Aorta (tissue), 5 donors: ENCODE results near the gene ELL. TPM values are rescaled to one million over a fixed set of nuclear protein-coding genes. Genes with fewer than 3 reads are reported as not detected.

Source experiments
- ATAC-seq: fragments of 200-7000 bp; cut with Tn5 transposase; one replicate; pipeline ENCODE4 v1.9.1; 2022; ENCODE audit warnings: moderate library complexity; ENCODE audit not compliant: low FRiP score
- DNase-seq, 2 donors: peaks; one replicate each; pipeline ENCODE4 v3.0.0-alpha.2; 2020
- H3K27ac ChIP-seq, 2 donors: one replicate each; pipeline ENCODE4 v1.5.1; 2013; ENCODE audit warnings: low read length in 2 of 2, mild to moderate bottlenecking in 2 of 2, moderate library complexity in 2 of 2, control low read depth in 1 of 2, inconsistent platforms in 1 of 2, low read depth in 1 of 2
- H3K27me3 ChIP-seq, 2 donors: one replicate each; pipeline ENCODE4 v1.6.1; 2013; ENCODE audit warnings: control low read depth in 1 of 2, low read length in 1 of 2, mild to moderate bottlenecking in 1 of 2, moderate library complexity in 1 of 2; ENCODE audit not compliant: insufficient read depth in 2 of 2, control insufficient read depth in 1 of 2
- H3K36me3 ChIP-seq, 2 donors: one replicate each; pipeline ENCODE4 v1.6.1; 2013; ENCODE audit warnings: control low read depth in 1 of 2, low read length in 1 of 2, mild to moderate bottlenecking in 1 of 2; ENCODE audit not compliant: insufficient read depth in 2 of 2, control insufficient read depth in 1 of 2
- H3K4me1 ChIP-seq, 2 donors: one replicate each; pipeline ENCODE4 v1.6.1; 2013; ENCODE audit warnings: low read length in 2 of 2, control low read depth in 1 of 2, mild to moderate bottlenecking in 1 of 2, moderate library complexity in 1 of 2; ENCODE audit not compliant: insufficient read depth in 2 of 2, control insufficient read depth in 1 of 2
- H3K4me3 ChIP-seq, 2 donors: one replicate each; pipeline ENCODE4 v1.5.1; 2013; ENCODE audit warnings: low read length in 2 of 2, control low read depth in 1 of 2, mild to moderate bottlenecking in 1 of 2
- H3K9me3 ChIP-seq: one replicate; pipeline ENCODE4 v1.6.1; 2013; ENCODE audit warnings: mild to moderate bottlenecking, low read length; ENCODE audit not compliant: control insufficient read depth
- WGBS, 2 donors: extraction: QIAGEN DNeasy Blood & Tissue Kit; methylation state at CpG; one replicate each; pipeline ENCODE4 v1.1.7; 2013; 5-methylcytosine and 5-hydroxymethylcytosine counted together
- intact Hi-C, 2 donors: fragments of 100-400 bp; cut with DNase I; formaldehyde crosslinking; loops; one replicate each; pipeline versions ENCODE4 v1.14.2 to v1.15.0; 2022
- polyA plus RNA-seq, 2 donors: library from polyadenylated mRNA; stranded (reverse); fragments of 200-250 nt; gene quantifications; one replicate each; pipeline ENCODE4 v1.2.3, GENCODE V29; 2013
- total RNA-seq, 2 donors: library from RNA; stranded (reverse); fragmentation: NEBNext Ultra II Directional; extraction: Animal tissue kit (Norgen Biotek cat#: 25700); gene quantifications; one replicate each; pipeline ENCODE4 v1.2.1, GENCODE V29; 2021
- donor health status: healthy with polysubstance abuse.
- donor health status: Bipolar disorder and iron deficiency.
- donor health status: DM: no; HTN: no; CAD: no.
- donor health status: DM: no; HTN: no; CAD: no.
- donor health status: DM: yes; HTN: yes; CAD: no.

The ELL gene
- total and polyA plus RNA-seq, 4 donors = 7.3 to 37.9 (median 21.5) TPM

DNA sequence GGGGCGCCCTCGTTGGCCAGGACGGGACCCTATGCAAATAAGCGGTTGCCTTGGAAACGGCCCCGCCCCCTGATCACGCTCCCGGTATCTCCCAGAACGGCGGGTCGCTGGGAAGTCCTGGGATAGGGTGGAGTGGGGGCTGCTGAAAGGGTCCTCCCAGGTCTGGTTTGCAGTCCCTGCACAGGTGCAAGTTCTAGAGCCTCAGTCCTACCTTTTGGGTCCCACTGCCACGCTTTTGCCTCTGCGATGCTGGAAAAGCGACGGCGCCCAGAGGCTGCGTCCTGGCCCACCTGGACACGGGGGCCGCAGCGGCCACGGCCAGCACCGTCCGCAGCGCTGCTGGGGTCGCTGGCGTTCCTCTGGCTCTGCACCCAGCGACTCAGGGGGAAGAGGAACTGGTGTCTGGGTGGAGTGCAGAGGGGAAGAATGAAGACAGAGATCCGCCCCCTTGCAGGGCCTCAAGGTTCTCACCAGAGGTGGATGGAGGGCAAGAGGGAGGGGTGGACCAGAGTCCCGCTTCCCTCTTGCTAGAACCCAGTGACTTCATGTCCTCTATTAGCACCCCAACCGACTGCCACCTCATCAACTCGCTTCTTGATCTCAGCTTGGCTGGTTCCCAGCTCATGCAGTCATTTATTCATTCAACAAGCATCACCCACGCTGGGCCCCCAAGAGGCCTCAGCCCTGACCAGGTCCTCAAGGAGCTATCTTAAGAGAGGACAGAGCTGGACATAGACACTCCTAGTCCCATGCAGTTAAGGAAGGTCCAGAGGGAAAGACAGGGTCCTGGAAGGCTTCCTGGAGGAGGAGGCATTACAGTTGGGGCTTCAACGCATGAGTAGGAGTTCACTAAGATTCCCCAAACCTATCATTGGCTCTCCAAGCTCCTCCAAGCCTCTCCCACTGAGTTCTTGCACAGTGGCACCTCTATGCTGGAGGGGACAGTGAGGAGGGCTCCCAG, 124.3 kb downstream of the ELL start, which contains the start of gene LRRC25:
Gene LRRC25, minus strand, starts transcription at position 381 of the 961 bp plus-strand sequence. CDS start 659 bp downstream, outside the sequence.
- intact Hi-C loops = no loop called here
- H3K36me3 ChIP-seq = no peaks in the 10 kb centered on the region
- H3K4me1 ChIP-seq = no peaks in the 10 kb centered on the region
- H3K27ac ChIP-seq = no peak within 1 kb of the TSS
- peak in 1 of 2 donors; percentile 84 for DNase-seq
- ATAC-seq = peak; percentile 63
- H3K9me3 ChIP-seq = no peaks in the 10 kb centered on the region
- H3K4me3 ChIP-seq = no peak within 1 kb of the TSS
- H3K27me3 ChIP-seq = no peaks in the 10 kb centered on the region
- 20 to 21% methylated on average over 33 of the region's 33 CpGs for WGBS, 2 donors

- Histone ChIP-seq H3K27me3 (no peaks in the 10 kb centered on the region), H3K36me3 (no peaks in the 10 kb centered on the region), H3K4me3 (no peak overlapping the region), H3K4me1 (no peaks in the 10 kb centered on the region), H3K9me3 (no peaks in the 10 kb centered on the region), H3K27ac (no peak overlapping the region)
- ATAC-seq = no peak
- 60 to 64% methylated on average over 37 of the region's 37 CpGs for WGBS, 2 donors
- intact Hi-C loops = no loop called here
- DNase-seq = no peak
Observed at GRCh38 chr19:18396471-18397241, 125.2 kb downstream of the ELL start.

GRCh38 chr19:18393836-18394235, 128.0 kb downstream of the ELL start:
- intact Hi-C loops = no loop called here
- Histone ChIP-seq H3K27me3 (no peaks in the 10 kb centered on the region), H3K27ac (no peak overlapping the region), H3K4me3 (no peak overlapping the region), H3K36me3 (no peaks in the 10 kb centered on the region), H3K9me3 (no peaks in the 10 kb centered on the region), H3K4me1 (no peaks in the 10 kb centered on the region)
- WGBS, 2 donors = 66 to 67% methylated on average over 7 of the region's 7 CpGs
- ATAC-seq (no peak), DNase-seq (peak in 1 of 2 donors; percentile 75)

- Histone ChIP-seq H3K9me3 (no peaks in the 10 kb centered on the region), H3K27me3 (no peaks in the 10 kb centered on the region), H3K36me3 (no peaks in the 10 kb centered on the region), H3K4me3 (no peak overlapping the region), H3K27ac (no peak overlapping the region), H3K4me1 (no peaks in the 10 kb centered on the region)
- intact Hi-C loops = no loop called here
- no peak for DNase-seq
- no peak for ATAC-seq
- WGBS, 2 donors = 78 to 83% methylated on average over 5 of the region's 5 CpGs
Observed at GRCh38 chr19:18392926-18393325, 128.9 kb downstream of the ELL start.

Other genes starting within 250 kb of the ELL start
- gene IQCN, start 247.6 kb downstream of the ELL start, total RNA-seq = 10 to 100 TPM in 1 of 2 donors, 1 to 10 TPM in 1; 8.1 to 12.2 TPM
- 10 to 100 TPM in 1 of 2 donors, 1 to 10 TPM in 1; 4.5 to 20.7 TPM for gene IQCN, start 247.6 kb downstream of the ELL start, polyA plus RNA-seq
- gene JUND, start 240.4 kb downstream of the ELL start, total RNA-seq = 100 to 1,000 TPM; 214 to 492 TPM
- 100 to 1,000 TPM in 1 of 2 donors, 10 to 100 TPM in 1; 62.6 to 161 TPM for gene JUND, start 240.4 kb downstream of the ELL start, polyA plus RNA-seq
- gene LSM4, start 199.0 kb downstream of the ELL start, total RNA-seq = 10 to 100 TPM; 32.2 to 34.5 TPM
- gene LSM4, start 199.0 kb downstream of the ELL start, polyA plus RNA-seq = 10 to 100 TPM; 58.6 to 91.8 TPM
- gene PGPEP1, start 181.5 kb downstream of the ELL start, total RNA-seq = 10 to 100 TPM; 41.5 to 46.9 TPM
- gene PGPEP1, start 181.5 kb downstream of the ELL start, polyA plus RNA-seq = 10 to 100 TPM; 19.2 to 25.3 TPM
- gene GDF15, start 135.9 kb downstream of the ELL start, total RNA-seq = 1 to 10 TPM; 4.2 to 9.8 TPM
- 1 to 10 TPM; 2.8 to 3.2 TPM for gene GDF15, start 135.9 kb downstream of the ELL start, polyA plus RNA-seq
- 10 to 100 TPM in 1 of 2 donors, 1 to 10 TPM in 1; 7.7 to 15.6 TPM for gene LRRC25, start 124.4 kb downstream of the ELL start, total RNA-seq
- 1 to 10 TPM; 2.2 to 7.4 TPM for gene LRRC25, start 124.4 kb downstream of the ELL start, polyA plus RNA-seq
- gene SSBP4, start 102.7 kb downstream of the ELL start, total RNA-seq = 10 to 100 TPM; 51.4 to 89.4 TPM
- 100 to 1,000 TPM in 1 of 2 donors, 10 to 100 TPM in 1; 40.6 to 150 TPM for gene SSBP4, start 102.7 kb downstream of the ELL start, polyA plus RNA-seq
- gene ISYNA1, start 83.9 kb downstream of the ELL start, total RNA-seq = 10 to 100 TPM; 42.1 to 86.5 TPM
- 100 to 1,000 TPM in 1 of 2 donors, 10 to 100 TPM in 1; 56.0 to 535 TPM for gene ISYNA1, start 83.9 kb downstream of the ELL start, polyA plus RNA-seq
- 100 to 1,000 TPM; 225 to 239 TPM for gene FKBP8, start 21.5 kb upstream of the ELL start, total RNA-seq
- 100 to 1,000 TPM; 255 to 362 TPM for gene FKBP8, start 21.5 kb upstream of the ELL start, polyA plus RNA-seq
- 10 to 100 TPM; 85.4 to 92.4 TPM for gene KXD1, start 35.8 kb upstream of the ELL start, total RNA-seq
- gene KXD1, start 35.8 kb upstream of the ELL start, polyA plus RNA-seq = 100 to 1,000 TPM in 1 of 2 donors, 10 to 100 TPM in 1; 85.6 to 128 TPM
- 100 to 1,000 TPM; 750 to 787 TPM for gene UBA52, start 49.8 kb upstream of the ELL start, total RNA-seq
- gene UBA52, start 49.8 kb upstream of the ELL start, polyA plus RNA-seq = 1,000 to 10,000 TPM; 1,225 to 1,252 TPM
- gene REX1BD, start 66.7 kb upstream of the ELL start, total RNA-seq = 10 to 100 TPM; 33.3 to 67.1 TPM
- gene REX1BD, start 66.7 kb upstream of the ELL start, polyA plus RNA-seq = 100 to 1,000 TPM in 1 of 2 donors, 10 to 100 TPM in 1; 22.9 to 192 TPM
- gene CRLF1, start 84.7 kb upstream of the ELL start, total RNA-seq = 10 to 100 TPM; 34.3 to 92.5 TPM
- 1,000 to 10,000 TPM in 1 of 2 donors, 100 to 1,000 TPM in 1; 317 to 1,029 TPM for gene CRLF1, start 84.7 kb upstream of the ELL start, polyA plus RNA-seq
- 1 to 10 TPM in 1 of 2 donors, under 1 TPM in 1; 0.97 to 8.9 TPM for gene TMEM59L, start 90.8 kb upstream of the ELL start, total RNA-seq
- gene TMEM59L, start 90.8 kb upstream of the ELL start, polyA plus RNA-seq = 1 to 10 TPM; 3.0 to 8.5 TPM
- 10 to 100 TPM; 12.1 to 19.2 TPM for gene KLHL26, start 115.0 kb upstream of the ELL start, total RNA-seq
- 1 to 10 TPM; 1.9 to 7.1 TPM for gene KLHL26, start 115.0 kb upstream of the ELL start, polyA plus RNA-seq
- gene CRTC1, start 161.6 kb upstream of the ELL start, total RNA-seq = 10 to 100 TPM in 1 of 2 donors, 1 to 10 TPM in 1; 9.5 to 16.5 TPM
- gene CRTC1, start 161.6 kb upstream of the ELL start, polyA plus RNA-seq = 10 to 100 TPM in 1 of 2 donors, 1 to 10 TPM in 1; 3.6 to 11.9 TPM